SK-N-SH treated with all-trans-retinoic acid at 6 μM for 48 hours (cell line): ENCODE results near the gene NGDN.

Experiments used
- BACH2 ChIP-seq: fragments of 250-450 bp; sonication (Bioruptor Pico); IDR thresholded peaks from 2 replicates; pipeline ENCODE4 v1.9.0; 2021; ENCODE audit warnings: mild to moderate bottlenecking, borderline replicate concordance
- CSDC2 ChIP-seq: fragments of 250-450 bp; sonication (Bioruptor Pico); IDR thresholded peaks from 2 replicates; pipeline ENCODE4 v1.5.0; 2020; ENCODE audit warnings: mild to moderate bottlenecking, moderate library complexity
- GLIS3 ChIP-seq: fragments of 250-450 bp; sonication (Bioruptor Pico); IDR thresholded peaks from 2 replicates; pipeline ENCODE4 v1.5.0; 2020; ENCODE audit warnings: mild to moderate bottlenecking, moderate library complexity
- OSR1 ChIP-seq: fragments of 250-450 bp; sonication (Bioruptor Pico); IDR thresholded peaks from 2 replicates; pipeline ENCODE4 v1.8.0; 2022; ENCODE audit warnings: moderate library complexity, mild to moderate bottlenecking, inconsistent platforms
- PPARA ChIP-seq: fragments of 250-450 bp; sonication (Bioruptor Pico); IDR thresholded peaks from 2 replicates; pipeline ENCODE4 v1.5.0; 2020; ENCODE audit warnings: mild to moderate bottlenecking, borderline replicate concordance
- RARB ChIP-seq: fragments of 250-450 bp; sonication (Bioruptor Pico); IDR thresholded peaks from 2 replicates; pipeline ENCODE4 v1.8.0; 2021; ENCODE audit warnings: mild to moderate bottlenecking, moderate library complexity
- SNAI2 ChIP-seq: fragments of 250-450 bp; sonication (Bioruptor Pico); IDR thresholded peaks from 2 replicates; pipeline ENCODE4 v1.5.0; 2020; ENCODE audit warnings: mild to moderate bottlenecking, moderate library complexity
- ZFP3 ChIP-seq: fragments of 250-450 bp; sonication (Bioruptor Pico); IDR thresholded peaks from 2 replicates; pipeline ENCODE4 v1.5.0; 2020; ENCODE audit warnings: mild to moderate bottlenecking, moderate library complexity
- ZNF8 ChIP-seq: fragments of 450-650 bp; formaldehyde crosslinking; IDR thresholded peaks from 2 replicates; pipeline ENCODE4 v1.5.0; 2020; ENCODE audit warnings: mild to moderate bottlenecking, moderate library complexity
- TF ChIP-seq, protein P1 (sequence below): fragments of 250-450 bp; sonication (Bioruptor Pico); IDR thresholded peaks from 2 replicates; pipeline ENCODE4 v1.8.0; 2020; ENCODE audit warnings: mild to moderate bottlenecking, moderate library complexity, borderline replicate concordance
- TF ChIP-seq, protein P2 (sequence below): fragments of 250-450 bp; sonication (Bioruptor Pico); IDR thresholded peaks from 2 replicates; pipeline ENCODE4 v1.5.0; 2020; ENCODE audit warnings: mild to moderate bottlenecking, moderate library complexity
- TF ChIP-seq, protein P3 (sequence below): fragments of 250-450 bp; sonication (Bioruptor Pico); IDR thresholded peaks from 2 replicates; pipeline ENCODE4 v1.5.1; 2020; ENCODE audit warnings: low read depth, mild to moderate bottlenecking, moderate library complexity

DNA sequence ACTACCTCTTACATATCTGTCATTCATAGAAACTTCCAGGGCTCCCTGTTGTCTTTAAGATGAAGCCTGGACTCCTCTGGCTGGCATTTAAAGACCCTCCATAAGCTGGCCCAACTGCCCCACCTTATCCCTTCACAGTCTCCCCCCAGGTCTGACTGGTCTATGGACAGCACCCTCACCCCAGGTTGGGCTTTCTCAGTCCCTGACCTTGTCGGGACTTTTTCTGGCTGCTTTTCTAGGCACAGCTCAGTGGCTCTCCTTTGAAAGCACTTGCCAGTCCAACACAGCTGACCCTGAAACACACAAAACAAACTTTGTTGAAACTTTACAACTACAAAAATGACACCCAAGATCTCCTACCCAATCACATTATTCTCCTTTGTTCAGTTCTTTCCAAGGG is 20.2 kb upstream of the NGDN start:
- TF ChIP-seq GLIS3 (CRISPR knock-in tag) (no peak), BACH2 (CRISPR knock-in tag) (no peak), ZFP3 (no peak), RARB (CRISPR knock-in tag) (no peak), ZNF8 (no peak), CSDC2 (CRISPR knock-in tag) (no peak), OSR1 (CRISPR knock-in tag) (no peak), SNAI2 (CRISPR knock-in tag) (no peak), PPARA (CRISPR knock-in tag) (no peak)
- TF ChIP-seq, protein P1, sequence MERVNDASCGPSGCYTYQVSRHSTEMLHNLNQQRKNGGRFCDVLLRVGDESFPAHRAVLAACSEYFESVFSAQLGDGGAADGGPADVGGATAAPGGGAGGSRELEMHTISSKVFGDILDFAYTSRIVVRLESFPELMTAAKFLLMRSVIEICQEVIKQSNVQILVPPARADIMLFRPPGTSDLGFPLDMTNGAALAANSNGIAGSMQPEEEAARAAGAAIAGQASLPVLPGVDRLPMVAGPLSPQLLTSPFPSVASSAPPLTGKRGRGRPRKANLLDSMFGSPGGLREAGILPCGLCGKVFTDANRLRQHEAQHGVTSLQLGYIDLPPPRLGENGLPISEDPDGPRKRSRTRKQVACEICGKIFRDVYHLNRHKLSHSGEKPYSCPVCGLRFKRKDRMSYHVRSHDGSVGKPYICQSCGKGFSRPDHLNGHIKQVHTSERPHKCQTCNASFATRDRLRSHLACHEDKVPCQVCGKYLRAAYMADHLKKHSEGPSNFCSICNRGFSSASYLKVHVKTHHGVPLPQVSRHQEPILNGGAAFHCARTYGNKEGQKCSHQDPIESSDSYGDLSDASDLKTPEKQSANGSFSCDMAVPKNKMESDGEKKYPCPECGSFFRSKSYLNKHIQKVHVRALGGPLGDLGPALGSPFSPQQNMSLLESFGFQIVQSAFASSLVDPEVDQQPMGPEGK (CRISPR knock-in tag): no peak
- TF ChIP-seq, protein P2, sequence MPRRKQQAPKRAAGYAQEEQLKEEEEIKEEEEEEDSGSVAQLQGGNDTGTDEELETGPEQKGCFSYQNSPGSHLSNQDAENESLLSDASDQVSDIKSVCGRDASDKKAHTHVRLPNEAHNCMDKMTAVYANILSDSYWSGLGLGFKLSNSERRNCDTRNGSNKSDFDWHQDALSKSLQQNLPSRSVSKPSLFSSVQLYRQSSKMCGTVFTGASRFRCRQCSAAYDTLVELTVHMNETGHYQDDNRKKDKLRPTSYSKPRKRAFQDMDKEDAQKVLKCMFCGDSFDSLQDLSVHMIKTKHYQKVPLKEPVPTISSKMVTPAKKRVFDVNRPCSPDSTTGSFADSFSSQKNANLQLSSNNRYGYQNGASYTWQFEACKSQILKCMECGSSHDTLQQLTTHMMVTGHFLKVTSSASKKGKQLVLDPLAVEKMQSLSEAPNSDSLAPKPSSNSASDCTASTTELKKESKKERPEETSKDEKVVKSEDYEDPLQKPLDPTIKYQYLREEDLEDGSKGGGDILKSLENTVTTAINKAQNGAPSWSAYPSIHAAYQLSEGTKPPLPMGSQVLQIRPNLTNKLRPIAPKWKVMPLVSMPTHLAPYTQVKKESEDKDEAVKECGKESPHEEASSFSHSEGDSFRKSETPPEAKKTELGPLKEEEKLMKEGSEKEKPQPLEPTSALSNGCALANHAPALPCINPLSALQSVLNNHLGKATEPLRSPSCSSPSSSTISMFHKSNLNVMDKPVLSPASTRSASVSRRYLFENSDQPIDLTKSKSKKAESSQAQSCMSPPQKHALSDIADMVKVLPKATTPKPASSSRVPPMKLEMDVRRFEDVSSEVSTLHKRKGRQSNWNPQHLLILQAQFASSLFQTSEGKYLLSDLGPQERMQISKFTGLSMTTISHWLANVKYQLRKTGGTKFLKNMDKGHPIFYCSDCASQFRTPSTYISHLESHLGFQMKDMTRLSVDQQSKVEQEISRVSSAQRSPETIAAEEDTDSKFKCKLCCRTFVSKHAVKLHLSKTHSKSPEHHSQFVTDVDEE (CRISPR knock-in tag): no peak
- TF ChIP-seq, protein P3, sequence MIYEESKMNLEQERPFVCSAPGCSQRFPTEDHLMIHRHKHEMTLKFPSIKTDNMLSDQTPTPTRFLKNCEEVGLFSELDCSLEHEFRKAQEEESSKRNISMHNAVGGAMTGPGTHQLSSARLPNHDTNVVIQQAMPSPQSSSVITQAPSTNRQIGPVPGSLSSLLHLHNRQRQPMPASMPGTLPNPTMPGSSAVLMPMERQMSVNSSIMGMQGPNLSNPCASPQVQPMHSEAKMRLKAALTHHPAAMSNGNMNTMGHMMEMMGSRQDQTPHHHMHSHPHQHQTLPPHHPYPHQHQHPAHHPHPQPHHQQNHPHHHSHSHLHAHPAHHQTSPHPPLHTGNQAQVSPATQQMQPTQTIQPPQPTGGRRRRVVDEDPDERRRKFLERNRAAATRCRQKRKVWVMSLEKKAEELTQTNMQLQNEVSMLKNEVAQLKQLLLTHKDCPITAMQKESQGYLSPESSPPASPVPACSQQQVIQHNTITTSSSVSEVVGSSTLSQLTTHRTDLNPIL (CRISPR knock-in tag): no peak
